ENCODE data around the gene OR4X2. TPM values are rescaled to one million over a fixed set of nuclear protein-coding genes. Genes with fewer than 3 reads are reported as not detected.
"Not testable (repeated sequence)": the region's sequence is repeated elsewhere in the genome, so short reads cannot be mapped to it uniquely, and the experiment has no call there.

The OR4X2 gene, protein sequence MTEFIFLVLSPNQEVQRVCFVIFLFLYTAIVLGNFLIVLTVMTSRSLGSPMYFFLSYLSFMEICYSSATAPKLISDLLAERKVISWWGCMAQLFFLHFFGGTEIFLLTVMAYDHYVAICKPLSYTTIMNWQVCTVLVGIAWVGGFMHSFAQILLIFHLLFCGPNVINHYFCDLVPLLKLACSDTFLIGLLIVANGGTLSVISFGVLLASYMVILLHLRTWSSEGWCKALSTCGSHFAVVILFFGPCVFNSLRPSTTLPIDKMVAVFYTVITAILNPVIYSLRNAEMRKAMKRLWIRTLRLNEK
- polyA plus RNA-seq (2013, experiment 1 of 2), result not detected
- polyA plus RNA-seq (2013, experiment 2 of 2), result not detected

DNA sequence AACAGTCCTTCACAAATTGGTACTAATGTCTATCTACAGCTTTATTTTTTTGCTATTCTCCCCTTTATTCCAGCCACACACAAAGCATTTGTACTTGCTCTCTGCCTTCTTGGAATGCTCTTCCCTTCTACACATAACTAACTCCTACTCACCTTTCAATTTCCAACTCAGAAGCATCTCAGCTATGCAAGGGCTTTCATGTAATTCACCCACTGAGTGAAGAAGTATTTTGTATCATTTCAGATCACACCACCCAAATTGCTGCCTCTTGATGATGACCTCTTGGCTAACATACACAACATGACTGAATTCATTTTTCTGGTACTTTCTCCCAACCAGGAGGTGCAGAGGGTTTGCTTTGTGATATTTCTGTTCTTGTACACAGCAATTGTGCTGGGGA, at the start of gene OR4X2:
Gene OR4X2 (plus strand): TSS at position 301 of the 400 bp plus-strand sequence. CDS start 0 bp downstream, at position 301.
- Histone ChIP-seq H3K4me1 (ENCODE audit: control insufficient read depth, insufficient read depth, low read length, poor library complexity, severe bottlenecking) (no peaks in the 10 kb centered on the region), H3K27ac (ENCODE audit: low read depth, low read length, severe bottlenecking) (no peak within 1 kb of the TSS), H3K9me3 (ENCODE audit: control insufficient read depth, low read length) (peaks cover 22% of the 10 kb centered on the region), H3K4me3 (ENCODE audit: extremely low read depth, insufficient read depth, low read length, poor library complexity, severe bottlenecking) (no peak within 1 kb of the TSS), H3K36me3 (ENCODE audit: control insufficient read depth, insufficient read depth, low read length) (no peaks in the 10 kb centered on the region)

DNA sequence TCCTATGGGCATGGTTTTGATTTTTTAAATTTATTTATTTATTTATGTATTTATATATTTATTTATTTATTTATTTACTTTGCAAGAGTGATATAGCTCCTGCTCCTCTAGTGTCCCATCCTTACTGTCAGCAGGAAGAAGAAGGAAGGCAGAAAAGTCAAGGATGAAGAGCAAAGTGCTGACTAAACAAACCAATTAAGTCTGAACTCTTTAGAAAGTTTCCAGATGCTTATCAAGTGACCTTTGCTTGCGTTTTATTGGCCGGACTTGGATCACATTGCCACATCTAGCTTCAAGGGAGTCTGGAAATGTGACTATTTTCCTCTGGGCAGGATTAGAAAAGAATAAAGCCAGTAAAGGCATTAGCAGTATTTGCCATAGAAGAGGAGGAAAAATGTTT, 37.0 kb upstream of the OR4X2 start:
- Histone ChIP-seq H3K27ac (ENCODE audit: low read depth, low read length, severe bottlenecking) (no peak overlapping the region), H3K9me3 (ENCODE audit: control insufficient read depth, low read length) (peaks cover 7% of the 10 kb centered on the region), H3K4me3 (ENCODE audit: extremely low read depth, insufficient read depth, low read length, poor library complexity, severe bottlenecking) (no peak overlapping the region), H3K36me3 (ENCODE audit: control insufficient read depth, insufficient read depth, low read length) (no peaks in the 10 kb centered on the region), H3K4me1 (ENCODE audit: control insufficient read depth, insufficient read depth, low read length, poor library complexity, severe bottlenecking) (no peaks in the 10 kb centered on the region)
- WGBS, 2 experiments (ENCODE audit: insufficient coverage in 2 of 2), result 78 to 90% methylated on average over 2 of the region's 2 CpGs

DNA sequence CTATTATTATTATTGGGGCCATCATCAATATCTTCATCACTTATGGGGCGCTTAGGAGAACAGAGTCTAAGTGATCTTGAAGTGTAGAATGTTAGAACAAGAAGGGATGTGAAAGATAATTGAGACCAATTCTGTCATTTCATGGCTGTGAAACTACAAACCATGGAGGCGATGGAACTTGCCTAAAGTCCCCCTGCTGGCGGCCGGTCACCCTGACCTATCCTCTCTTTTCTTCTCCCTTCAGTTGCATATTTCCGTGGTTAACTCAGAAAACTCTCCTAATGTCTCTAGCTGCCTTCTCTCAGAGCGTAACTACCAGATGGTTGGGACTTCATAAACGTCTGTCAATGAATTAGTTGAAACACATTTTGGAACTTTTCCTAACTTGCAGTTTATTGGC, 34.9 kb upstream of the OR4X2 start:
- no peaks in the 10 kb centered on the region for H3K4me1 ChIP-seq (ENCODE audit: control insufficient read depth, insufficient read depth, low read length, poor library complexity, severe bottlenecking)
- no peaks in the 10 kb centered on the region for H3K36me3 ChIP-seq (ENCODE audit: control insufficient read depth, insufficient read depth, low read length)
- H3K27ac ChIP-seq (ENCODE audit: low read depth, low read length, severe bottlenecking), result no peak overlapping the region
- peaks cover 17% of the 10 kb centered on the region for H3K9me3 ChIP-seq (ENCODE audit: control insufficient read depth, low read length)
- H3K4me3 ChIP-seq (ENCODE audit: extremely low read depth, insufficient read depth, low read length, poor library complexity, severe bottlenecking), result no peak overlapping the region
- 25 to 42% methylated on average over 4 to 5 of the region's 7 CpGs for WGBS, 2 experiments (ENCODE audit: insufficient coverage in 2 of 2)

DNA sequence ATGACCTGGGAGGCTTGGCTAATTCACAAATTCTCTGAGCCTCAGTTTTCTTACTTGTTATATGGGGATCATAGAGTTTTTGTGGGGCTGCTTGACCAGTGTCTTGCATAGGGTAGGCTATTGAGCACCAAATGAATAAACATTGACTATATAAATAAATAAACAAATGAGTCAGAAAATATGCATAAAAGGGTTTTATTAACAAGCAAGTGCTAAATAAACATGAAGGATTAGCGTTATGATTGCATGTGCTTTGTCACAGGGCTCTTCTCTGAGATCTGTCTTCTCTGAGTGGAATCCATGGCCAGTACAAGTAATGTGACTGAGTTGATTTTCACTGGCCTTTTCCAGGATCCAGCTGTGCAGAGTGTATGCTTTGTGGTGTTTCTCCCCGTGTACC, 28.4 kb upstream of the OR4X2 start, which contains the start of gene OR4B1:
Gene OR4B1 (plus strand): TSS at position 301 of the 400 bp plus-strand sequence. CDS start 0 bp downstream, at position 301.
- 60 to 64% methylated on average over 2 of the region's 2 CpGs for WGBS, 2 experiments (ENCODE audit: insufficient coverage in 2 of 2)
- H3K4me3 ChIP-seq (ENCODE audit: extremely low read depth, insufficient read depth, low read length, poor library complexity, severe bottlenecking), result no peak within 1 kb of the TSS
- H3K9me3 ChIP-seq (ENCODE audit: control insufficient read depth, low read length), result peaks cover 11% of the 10 kb centered on the region
- no peaks in the 10 kb centered on the region for H3K4me1 ChIP-seq (ENCODE audit: control insufficient read depth, insufficient read depth, low read length, poor library complexity, severe bottlenecking)
- H3K27ac ChIP-seq (ENCODE audit: low read depth, low read length, severe bottlenecking), result no peak within 1 kb of the TSS
- H3K36me3 ChIP-seq (ENCODE audit: control insufficient read depth, insufficient read depth, low read length), result no peaks in the 10 kb centered on the region

DNA sequence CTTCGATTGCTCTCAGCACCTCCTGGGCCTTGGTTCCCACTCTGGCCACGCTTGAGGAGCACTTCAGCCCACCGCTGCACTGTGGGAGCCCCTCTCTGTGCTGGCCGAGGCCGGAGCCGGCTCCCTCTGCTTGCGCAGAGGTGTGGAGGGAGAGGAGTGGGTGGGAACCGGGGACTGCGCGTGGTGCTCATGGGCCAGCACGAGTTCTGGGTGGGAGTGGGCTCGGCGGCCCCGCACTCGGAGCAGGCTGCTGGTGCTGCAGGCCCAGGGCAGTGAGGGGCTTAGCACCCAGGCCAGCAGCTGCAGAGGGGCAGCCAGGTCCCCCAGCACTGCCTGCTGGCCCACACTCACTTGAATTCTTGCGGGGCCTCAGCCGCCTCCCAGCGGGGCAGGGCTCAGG, 16.1 kb upstream of the OR4X2 start:
- Histone ChIP-seq H3K36me3 (ENCODE audit: control insufficient read depth, insufficient read depth, low read length) (no peaks in the 10 kb centered on the region), H3K4me1 (ENCODE audit: control insufficient read depth, insufficient read depth, low read length, poor library complexity, severe bottlenecking) (no peaks in the 10 kb centered on the region), H3K9me3 (ENCODE audit: control insufficient read depth, low read length) (peaks cover 19% of the 10 kb centered on the region), H3K4me3 (ENCODE audit: extremely low read depth, insufficient read depth, low read length, poor library complexity, severe bottlenecking) (no peak overlapping the region), H3K27ac (ENCODE audit: low read depth, low read length, severe bottlenecking) (no peak overlapping the region)
- 84 to 90% methylated on average over 11 to 12 of the region's 18 CpGs for WGBS, 2 experiments (ENCODE audit: insufficient coverage in 2 of 2)

DNA sequence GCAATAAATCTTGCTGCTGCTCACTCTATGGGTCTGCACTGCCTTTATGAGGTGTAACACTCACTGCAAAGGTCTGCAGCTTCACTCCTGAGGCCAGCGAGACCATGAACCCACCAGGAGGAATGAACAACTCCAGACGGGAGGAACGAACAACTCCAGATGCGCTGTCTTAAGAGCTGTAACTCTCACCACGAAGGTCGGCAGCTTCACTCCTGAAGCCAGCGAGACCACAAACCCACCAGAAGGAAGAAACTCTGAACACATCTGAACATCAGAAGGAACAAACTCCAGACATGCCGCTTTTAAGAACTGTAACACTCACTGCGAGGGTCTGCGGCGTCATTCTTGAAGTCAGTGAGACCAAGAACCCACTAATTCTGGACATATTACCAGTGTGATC, 14.8 kb upstream of the OR4X2 start:
- not testable (repeated sequence) for H3K36me3 ChIP-seq (ENCODE audit: control insufficient read depth, insufficient read depth, low read length); H3K27ac ChIP-seq (ENCODE audit: low read depth, low read length, severe bottlenecking); H3K4me1 ChIP-seq (ENCODE audit: control insufficient read depth, insufficient read depth, low read length, poor library complexity, severe bottlenecking); H3K4me3 ChIP-seq (ENCODE audit: extremely low read depth, insufficient read depth, low read length, poor library complexity, severe bottlenecking)
- WGBS, 2 experiments (ENCODE audit: insufficient coverage in 2 of 2), result 84 to 87% methylated on average over 10 to 11 of the region's 11 CpGs
- peaks cover 19% of the 10 kb centered on the region for H3K9me3 ChIP-seq (ENCODE audit: control insufficient read depth, low read length)

DNA sequence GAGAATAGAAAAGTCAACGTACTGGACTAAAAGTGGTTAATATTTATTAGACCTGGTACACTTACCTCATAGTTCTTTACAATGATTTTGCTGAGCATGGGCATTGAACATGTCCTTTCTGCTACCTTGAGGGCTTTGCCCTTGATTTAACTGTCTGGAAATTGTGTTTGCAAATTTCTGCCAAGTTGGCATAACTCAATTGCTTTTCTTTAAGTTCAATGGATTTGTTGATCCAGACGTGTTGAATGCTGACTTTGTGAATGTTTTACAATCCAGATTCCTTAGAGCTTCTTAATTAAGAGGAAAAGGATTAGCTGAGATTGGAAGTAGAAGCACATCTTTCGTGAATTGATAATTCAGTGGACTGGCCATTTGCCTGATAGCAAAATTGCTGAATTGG, 7.2 kb upstream of the OR4X2 start:
- 45 to 71% methylated on average over 2 of the region's 3 CpGs for WGBS, 2 experiments (ENCODE audit: insufficient coverage in 2 of 2)

DNA sequence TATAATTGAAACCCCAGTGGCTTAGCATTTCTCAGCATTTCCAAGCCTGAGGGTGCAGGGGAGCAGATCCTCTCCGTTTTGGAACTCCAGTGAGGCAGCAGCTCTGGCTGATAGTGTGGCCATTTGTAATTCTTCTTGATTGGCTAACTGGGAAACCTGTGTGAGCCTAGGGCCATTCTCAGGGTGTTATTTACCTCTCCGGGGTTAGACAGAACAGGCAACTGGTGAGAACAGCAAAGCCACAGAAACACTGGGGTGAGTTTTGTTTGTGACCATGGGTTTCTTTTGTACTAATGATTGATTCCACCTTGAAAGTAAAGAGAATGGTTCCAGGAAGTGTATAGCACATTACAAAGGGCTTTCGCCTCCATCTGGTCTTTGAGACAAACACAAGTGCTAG, 2.4 kb upstream of the OR4X2 start:
- Histone ChIP-seq H3K9me3 (ENCODE audit: control insufficient read depth, low read length) (peaks cover 15% of the 10 kb centered on the region), H3K36me3 (ENCODE audit: control insufficient read depth, insufficient read depth, low read length) (no peaks in the 10 kb centered on the region)
- 60 to 90% methylated on average over 2 of the region's 3 CpGs for WGBS, 2 experiments (ENCODE audit: insufficient coverage in 2 of 2)

More for the DNA sequence above, 7.2 kb upstream of the OR4X2 start:
- Histone ChIP-seq H3K36me3 (ENCODE audit: control insufficient read depth, insufficient read depth, low read length) (no peaks in the 10 kb centered on the region), H3K4me3 (ENCODE audit: extremely low read depth, insufficient read depth, low read length, poor library complexity, severe bottlenecking) (no peak overlapping the region), H3K27ac (ENCODE audit: low read depth, low read length, severe bottlenecking) (no peak overlapping the region), H3K4me1 (ENCODE audit: control insufficient read depth, insufficient read depth, low read length, poor library complexity, severe bottlenecking) (no peaks in the 10 kb centered on the region), H3K9me3 (ENCODE audit: control insufficient read depth, low read length) (peaks cover 13% of the 10 kb centered on the region)

DNA sequence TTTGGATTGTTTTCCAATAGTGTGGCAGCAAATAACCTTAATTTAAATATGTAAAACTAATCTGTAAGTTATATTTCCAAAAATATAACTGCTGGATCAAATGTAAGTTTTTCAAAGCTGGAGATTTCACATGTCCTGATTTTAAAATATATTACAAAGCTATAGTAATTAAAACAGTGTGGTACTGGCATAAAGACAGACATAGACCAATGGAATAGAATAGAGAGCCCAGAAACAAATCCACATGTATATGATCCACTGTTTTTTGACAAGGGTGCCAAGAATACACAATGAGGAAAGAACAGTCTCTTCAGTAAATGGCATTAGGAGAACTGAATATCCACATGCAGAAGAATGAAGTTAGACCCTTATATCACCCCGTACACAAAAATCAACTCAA, 4.0 kb downstream of the OR4X2 start:
- Histone ChIP-seq H3K9me3 (ENCODE audit: control insufficient read depth, low read length) (peaks cover 24% of the 10 kb centered on the region), H3K36me3 (ENCODE audit: control insufficient read depth, insufficient read depth, low read length) (no peaks in the 10 kb centered on the region), H3K27ac (ENCODE audit: low read depth, low read length, severe bottlenecking) (no peak overlapping the region), H3K4me3 (ENCODE audit: extremely low read depth, insufficient read depth, low read length, poor library complexity, severe bottlenecking) (no peak overlapping the region), H3K4me1 (ENCODE audit: control insufficient read depth, insufficient read depth, low read length, poor library complexity, severe bottlenecking) (no peaks in the 10 kb centered on the region)
- WGBS, 2 experiments (ENCODE audit: insufficient coverage in 2 of 2), result no CpG with 5 or more reads among the region's 1 CpG

More for the DNA sequence above, 2.4 kb upstream of the OR4X2 start:
- H3K27ac ChIP-seq (ENCODE audit: low read depth, low read length, severe bottlenecking), result no peak overlapping the region
- H3K4me1 ChIP-seq (ENCODE audit: control insufficient read depth, insufficient read depth, low read length, poor library complexity, severe bottlenecking), result no peaks in the 10 kb centered on the region
- no peak overlapping the region for H3K4me3 ChIP-seq (ENCODE audit: extremely low read depth, insufficient read depth, low read length, poor library complexity, severe bottlenecking)

DNA sequence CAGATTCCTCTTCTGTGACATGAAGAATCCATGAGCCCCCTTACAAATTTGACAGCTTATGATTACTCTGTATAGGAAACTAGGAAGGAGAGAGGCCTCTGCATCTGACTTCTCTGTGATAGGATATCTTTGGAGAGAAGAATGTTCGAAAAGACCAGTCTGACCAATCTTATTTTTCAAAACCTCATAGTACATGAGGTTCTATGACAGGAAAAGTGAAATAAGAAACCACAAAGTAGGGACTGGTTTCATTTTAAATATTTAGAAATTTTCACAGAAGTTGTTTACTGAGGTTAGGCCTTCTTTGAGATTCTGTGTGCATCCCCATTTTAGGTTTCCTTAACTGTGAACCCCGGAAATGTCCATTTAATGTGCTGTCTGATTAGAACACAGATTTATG, 16.7 kb downstream of the OR4X2 start:
- no peaks in the 10 kb centered on the region for H3K36me3 ChIP-seq (ENCODE audit: control insufficient read depth, insufficient read depth, low read length)
- no peaks in the 10 kb centered on the region for H3K4me1 ChIP-seq (ENCODE audit: control insufficient read depth, insufficient read depth, low read length, poor library complexity, severe bottlenecking)
- no peak overlapping the region for H3K27ac ChIP-seq (ENCODE audit: low read depth, low read length, severe bottlenecking)
- WGBS, 2 experiments (ENCODE audit: insufficient coverage in 2 of 2), result 100% methylated on average over 1 to 2 of the region's 2 CpGs
- no peaks in the 10 kb centered on the region for H3K9me3 ChIP-seq (ENCODE audit: control insufficient read depth, low read length)
- H3K4me3 ChIP-seq (ENCODE audit: extremely low read depth, insufficient read depth, low read length, poor library complexity, severe bottlenecking), result no peak overlapping the region

DNA sequence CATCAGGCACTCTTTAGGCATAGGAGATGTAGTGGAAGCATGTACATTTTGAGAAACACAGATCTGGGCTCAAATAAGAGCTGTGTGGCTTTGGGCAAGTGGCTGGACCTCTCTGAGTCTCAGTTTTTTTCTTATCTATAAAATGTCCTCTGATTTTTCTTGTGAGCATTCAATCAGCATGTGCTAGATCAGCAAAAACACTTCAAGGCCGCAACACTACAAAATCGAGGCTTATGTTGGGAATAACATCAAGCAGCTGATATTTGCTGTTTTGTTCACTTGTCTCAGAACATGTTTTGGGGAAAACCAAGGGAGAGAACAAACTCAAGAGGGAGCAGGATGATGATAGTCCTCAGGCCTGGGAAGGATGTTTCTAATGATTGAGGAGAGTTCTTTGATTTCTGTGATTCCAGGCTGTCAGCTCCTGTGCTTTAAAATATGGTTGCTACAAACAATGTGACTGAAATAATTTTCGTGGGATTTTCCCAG, 18.6 kb downstream of the OR4X2 start, which contains the start of gene OR4X1:
Gene OR4X1 (plus strand): TSS at position 439 of the 489 bp plus-strand sequence. CDS start 0 bp downstream, at position 439.
- no peak within 1 kb of the TSS for H3K4me3 ChIP-seq (ENCODE audit: extremely low read depth, insufficient read depth, low read length, poor library complexity, severe bottlenecking)
- H3K27ac ChIP-seq (ENCODE audit: low read depth, low read length, severe bottlenecking), result no peak within 1 kb of the TSS
- H3K4me1 ChIP-seq (ENCODE audit: control insufficient read depth, insufficient read depth, low read length, poor library complexity, severe bottlenecking), result no peaks in the 10 kb centered on the region
- H3K9me3 ChIP-seq (ENCODE audit: control insufficient read depth, low read length), result peaks cover 5% of the 10 kb centered on the region
- 50% methylated on average over 1 of the region's 3 CpGs; no CpG with 5 or more reads in 1 of the 2 experiments for WGBS, 2 experiments (ENCODE audit: insufficient coverage in 2 of 2)
- H3K36me3 ChIP-seq (ENCODE audit: control insufficient read depth, insufficient read depth, low read length), result no peaks in the 10 kb centered on the region

All from mesodermal cell (in vitro differentiated cells).